CD14-positive monocyte (primary cell): Measurements from ENCODE around the gene SYNDIG1. TPM values are rescaled to one million over a fixed set of nuclear protein-coding genes. Genes with fewer than 3 reads are reported as not detected.

Experiments
- DNase-seq, 3 donors: peaks; one replicate each; pipeline ENCODE4 v3.0.0-alpha.2; 2011 to 2022
- H2AFZ ChIP-seq: 2 replicates; pipeline ENCODE4 v1.6.0; 2012; ENCODE audit warnings: mild to moderate bottlenecking, low read depth, low read length, inconsistent platforms; ENCODE audit not compliant: insufficient read depth, poor library complexity, severe bottlenecking
- H3K27ac ChIP-seq, 2 donors: 1 replicate in 1 of 2; 2 replicates in 1 of 2; pipeline ENCODE4 v1.5.1; 2012 to 2013; ENCODE audit warnings: low read length in 2 of 2, control low read depth in 1 of 2, inconsistent platforms in 1 of 2, low read depth in 1 of 2, mild to moderate bottlenecking in 1 of 2
- H3K27me3 ChIP-seq, 2 donors: one replicate each; pipeline versions ENCODE4 v1.6.0 to v1.6.1; 2011 to 2013; ENCODE audit warnings: low read length in 2 of 2; ENCODE audit not compliant: control insufficient read depth in 2 of 2, insufficient read depth in 2 of 2
- H3K36me3 ChIP-seq, 2 donors: replicated peaks in 1 of 2; 1 replicate in 1 of 2; 2 replicates in 1 of 2; pipeline versions ENCODE4 v1.5.1 to v1.6.1; 2012 to 2013; ENCODE audit warnings: low read length in 2 of 2, control low read depth in 1 of 2, inconsistent platforms in 1 of 2, mild to moderate bottlenecking in 1 of 2; ENCODE audit not compliant: insufficient read depth in 2 of 2, control insufficient read depth in 1 of 2
- H3K4me1 ChIP-seq, 2 donors: 1 replicate in 1 of 2; 2 replicates in 1 of 2; pipeline versions ENCODE4 v1.5.1 to v1.6.1; 2012 to 2013; ENCODE audit warnings: low read length in 2 of 2, control low read depth in 1 of 2, inconsistent platforms in 1 of 2, mild to moderate bottlenecking in 1 of 2, moderate library complexity in 1 of 2; ENCODE audit not compliant: insufficient read depth in 2 of 2, control insufficient read depth in 1 of 2
- H3K4me2 ChIP-seq: replicated peaks from 2 replicates; pipeline ENCODE3; 2012; ENCODE audit warnings: low read length, moderate library complexity, mild to moderate bottlenecking; ENCODE audit not compliant: poor library complexity, severe bottlenecking; ENCODE audit errors: extremely low read depth
- H3K4me3 ChIP-seq, 3 experiments: fragments of 200-600 bp in 1 of 3; sonication (generic) in 1 of 3; replicated peaks in 1 of 3; 1 replicate in 2 of 3; 2 replicates in 1 of 3; pipeline ENCODE4 v1.5.1; 2011 to 2013; ENCODE audit warnings: low read length in 3 of 3, mild to moderate bottlenecking in 3 of 3, control low read depth in 2 of 3, low read depth in 2 of 3, inconsistent platforms in 1 of 3, moderate library complexity in 1 of 3
- H3K79me2 ChIP-seq: 2 replicates; pipeline ENCODE4 v1.6.0; 2012; ENCODE audit warnings: mild to moderate bottlenecking, control low read depth, inconsistent platforms, low read length, moderate library complexity; ENCODE audit not compliant: insufficient read depth
- H3K9ac ChIP-seq: 2 replicates; pipeline ENCODE4 v1.6.0; 2017; ENCODE audit warnings: low read length, mild to moderate bottlenecking; ENCODE audit not compliant: insufficient read depth, poor library complexity, severe bottlenecking
- H3K9me3 ChIP-seq, 2 donors: replicated peaks in 1 of 2; 1 replicate in 1 of 2; 2 replicates in 1 of 2; pipeline versions ENCODE4 v1.5.1 to v1.6.1; 2012 to 2013; ENCODE audit warnings: low read length in 2 of 2, control low read depth in 1 of 2; ENCODE audit not compliant: control insufficient read depth in 1 of 2, insufficient read depth in 1 of 2
- H4K20me1 ChIP-seq: 2 replicates; pipeline ENCODE4 v1.6.0; 2012; ENCODE audit warnings: mild to moderate bottlenecking, low read length, control low read depth, moderate library complexity; ENCODE audit not compliant: insufficient read depth
- H3K27ac Mint-ChIP-seq, 7 donors: one replicate each; pipeline ENCODE4 v1.8.0; 2020; ENCODE audit warnings: mild to moderate bottlenecking in 7 of 7, mixed read lengths in 7 of 7, moderate library complexity in 6 of 7, inconsistent platforms in 2 of 7
- H3K27me3 Mint-ChIP-seq, 3 donors: one replicate each; pipeline ENCODE4 v1.8.0; 2021 to 2022; ENCODE audit warnings: low read depth in 3 of 3, mild to moderate bottlenecking in 3 of 3, mixed read lengths in 3 of 3, moderate library complexity in 3 of 3, inconsistent platforms in 1 of 3
- H3K36me3 Mint-ChIP-seq, 2 donors: one replicate each; pipeline ENCODE4 v1.8.0; 2020; ENCODE audit warnings: mixed read lengths in 2 of 2, inconsistent platforms in 1 of 2, mild to moderate bottlenecking in 1 of 2
- H3K4me1 Mint-ChIP-seq: one replicate; pipeline ENCODE4 v1.8.0; 2020; ENCODE audit warnings: mild to moderate bottlenecking, mixed read lengths
- H3K4me3 Mint-ChIP-seq, 2 donors: one replicate each; pipeline ENCODE4 v1.8.0; 2020; ENCODE audit warnings: mild to moderate bottlenecking in 2 of 2, mixed read lengths in 2 of 2, moderate library complexity in 1 of 2
- H3K9me3 Mint-ChIP-seq, 7 donors: one replicate each; pipeline ENCODE4 v1.8.0; 2020 to 2022; ENCODE audit warnings: mixed read lengths in 7 of 7, mild to moderate bottlenecking in 6 of 7, moderate library complexity in 6 of 7, inconsistent platforms in 2 of 7
- WGBS: methylation state at CpG from one replicate; pipeline ENCODE4 v1.1.5; 2013; ENCODE audit warnings: missing lambda C conversion rate; ENCODE audit not compliant: insufficient coverage; 5-methylcytosine and 5-hydroxymethylcytosine counted together
- intact Hi-C, 2 donors: fragments of 100-400 bp; cut with micrococcal nuclease; formaldehyde crosslinking; loops; one replicate each; pipeline versions ENCODE4 v1.15.0 to v1.15.1; 2023
- polyA plus RNA-seq, 3 donors: library from polyadenylated mRNA; depleted of rRNA in 1 of 3; unstranded in 2 of 3; stranded (reverse) in 1 of 3; fragments of 300-500 nt in 2 of 3; fragments of >200 nt in 1 of 3; fragmentation: Illumina TruSeq in 2 of 3; gene quantifications; 1 replicate in 2 of 3; 2 replicates in 1 of 3; pipeline ENCODE4 v1.2.3, GENCODE V29; 2012 to 2021
- TF ChIP-seq, protein P1 (sequence below): fragments of 200-600 bp; IDR thresholded peaks from one replicate; pipeline ENCODE4 v1.8.0; 2022; ENCODE audit warnings: antibody characterized with exemption, mild to moderate bottlenecking

Gene SYNDIG1
- polyA plus RNA-seq, 3 donors, result not detected

DNA sequence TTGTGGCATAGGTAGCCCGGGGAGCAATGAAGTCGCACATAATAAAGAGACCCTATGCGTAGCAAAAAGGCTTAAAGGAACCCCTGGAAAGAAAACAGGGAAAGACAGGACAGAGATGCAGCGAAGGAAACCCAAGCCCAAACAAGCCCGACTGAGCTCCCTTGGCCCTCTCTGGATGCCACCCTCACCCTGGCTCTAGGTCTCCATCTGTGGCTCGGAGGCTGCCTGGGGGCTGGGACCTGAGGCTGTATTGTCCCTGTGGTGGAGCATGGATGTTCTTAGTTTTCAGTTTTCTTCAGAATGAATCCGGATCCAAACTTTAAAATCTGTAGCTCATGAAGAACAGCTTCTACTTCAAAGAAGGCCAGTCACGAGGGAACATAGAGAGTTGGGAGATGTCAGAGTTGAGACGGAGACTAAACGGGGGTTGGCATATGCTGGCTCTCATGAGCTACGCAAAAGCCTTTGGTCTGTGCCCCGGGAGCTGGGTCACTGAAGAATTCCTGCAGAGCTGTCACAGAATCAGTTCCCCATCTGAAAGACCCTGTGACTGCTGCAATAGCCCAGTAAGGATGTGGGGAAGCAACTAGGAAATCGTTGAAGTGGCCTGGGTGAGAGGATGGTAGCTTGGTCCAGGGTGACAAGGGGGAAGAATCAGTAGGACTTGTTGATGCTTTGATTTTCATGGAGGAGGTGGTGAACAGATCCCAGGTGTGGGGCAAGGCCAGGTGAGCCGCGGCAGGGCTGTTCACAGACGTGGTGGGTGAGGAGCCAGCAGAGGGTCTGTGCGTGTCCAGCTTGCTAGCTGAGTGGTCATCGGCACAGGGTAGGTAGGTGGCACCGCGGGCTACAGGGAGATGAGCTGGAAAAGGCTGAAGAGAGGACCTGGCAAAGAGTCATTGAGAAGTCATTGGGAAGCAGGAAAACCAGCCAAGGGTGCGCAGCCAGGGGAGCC, 35.2 kb downstream of the SYNDIG1 start:
- TF ChIP-seq, protein P1, sequence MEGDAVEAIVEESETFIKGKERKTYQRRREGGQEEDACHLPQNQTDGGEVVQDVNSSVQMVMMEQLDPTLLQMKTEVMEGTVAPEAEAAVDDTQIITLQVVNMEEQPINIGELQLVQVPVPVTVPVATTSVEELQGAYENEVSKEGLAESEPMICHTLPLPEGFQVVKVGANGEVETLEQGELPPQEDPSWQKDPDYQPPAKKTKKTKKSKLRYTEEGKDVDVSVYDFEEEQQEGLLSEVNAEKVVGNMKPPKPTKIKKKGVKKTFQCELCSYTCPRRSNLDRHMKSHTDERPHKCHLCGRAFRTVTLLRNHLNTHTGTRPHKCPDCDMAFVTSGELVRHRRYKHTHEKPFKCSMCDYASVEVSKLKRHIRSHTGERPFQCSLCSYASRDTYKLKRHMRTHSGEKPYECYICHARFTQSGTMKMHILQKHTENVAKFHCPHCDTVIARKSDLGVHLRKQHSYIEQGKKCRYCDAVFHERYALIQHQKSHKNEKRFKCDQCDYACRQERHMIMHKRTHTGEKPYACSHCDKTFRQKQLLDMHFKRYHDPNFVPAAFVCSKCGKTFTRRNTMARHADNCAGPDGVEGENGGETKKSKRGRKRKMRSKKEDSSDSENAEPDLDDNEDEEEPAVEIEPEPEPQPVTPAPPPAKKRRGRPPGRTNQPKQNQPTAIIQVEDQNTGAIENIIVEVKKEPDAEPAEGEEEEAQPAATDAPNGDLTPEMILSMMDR, result no peak
- no peaks in the 10 kb centered on the region for H3K27me3 ChIP-seq
- H3K9me3 Mint-ChIP-seq, result no peaks in the 10 kb centered on the region
- intact Hi-C loops, result no loop called here
- H3K4me1 ChIP-seq, result no peaks in the 10 kb centered on the region
- no peaks in the 10 kb centered on the region for H3K36me3 ChIP-seq
- H3K9me3 ChIP-seq, result no peaks in the 10 kb centered on the region
- no peak overlapping the region for H3K27ac Mint-ChIP-seq
- H3K4me1 Mint-ChIP-seq, result no peaks in the 10 kb centered on the region
- no peak for DNase-seq
- H3K9ac ChIP-seq, result no peak overlapping the region
- no peak overlapping the region for H3K4me2 ChIP-seq
- no peaks in the 10 kb centered on the region for H4K20me1 ChIP-seq
- peaks cover 0 to 5% (median 3%) of the 10 kb centered on the region in 3 donors for H3K27me3 Mint-ChIP-seq
- H3K27ac ChIP-seq, result no peak overlapping the region
- no peaks in the 10 kb centered on the region for H3K36me3 Mint-ChIP-seq
- H3K79me2 ChIP-seq, result no peaks in the 10 kb centered on the region
- WGBS, result 86% methylated on average over 19 of the region's 21 CpGs
- no peak overlapping the region for H3K4me3 Mint-ChIP-seq
- H3K4me3 ChIP-seq, result no peak overlapping the region
- no peak overlapping the region for H2AFZ ChIP-seq

DNA sequence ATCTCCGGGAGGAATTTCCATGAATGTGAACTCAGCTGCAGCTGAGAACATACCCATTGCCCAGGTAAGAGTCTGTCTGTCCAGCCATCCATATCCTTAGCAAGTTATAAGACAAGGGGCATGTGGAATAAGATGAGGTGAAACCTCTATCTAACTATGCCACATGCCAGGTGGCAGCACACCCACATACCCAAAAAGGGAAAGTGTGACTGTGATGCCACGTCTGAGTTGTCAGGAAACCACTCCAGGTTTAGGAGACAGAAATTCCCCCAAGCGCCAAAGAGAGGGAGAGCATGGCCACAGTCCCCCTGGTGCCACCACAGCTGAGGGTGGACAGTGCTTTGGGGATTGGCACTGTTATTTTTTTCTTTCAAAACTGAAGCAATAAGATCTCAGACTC, 36.7 kb downstream of the SYNDIG1 start:
- H3K4me1 ChIP-seq, result no peaks in the 10 kb centered on the region
- H3K27ac ChIP-seq, result no peak overlapping the region
- no peak overlapping the region for H3K9ac ChIP-seq
- no peak overlapping the region for H2AFZ ChIP-seq
- intact Hi-C loops, result no loop called here
- H3K4me3 ChIP-seq, result no peak overlapping the region
- H4K20me1 ChIP-seq, result no peaks in the 10 kb centered on the region
- TF ChIP-seq, protein P1, result no peak
- no peak for DNase-seq
- no peak overlapping the region for H3K4me2 ChIP-seq
- Mint-ChIP-seq H3K27ac (no peak overlapping the region), H3K4me1 (no peaks in the 10 kb centered on the region), H3K9me3 (no peaks in the 10 kb centered on the region), H3K27me3 (peaks cover 0 to 5% (median 3%) of the 10 kb centered on the region in 3 donors), H3K36me3 (no peaks in the 10 kb centered on the region), H3K4me3 (no peak overlapping the region)
- H3K79me2 ChIP-seq, result no peaks in the 10 kb centered on the region
- no CpG with 5 or more reads among the region's 3 CpGs for WGBS
- H3K9me3 ChIP-seq, result no peaks in the 10 kb centered on the region
- H3K27me3 ChIP-seq, result no peaks in the 10 kb centered on the region
- H3K36me3 ChIP-seq, result no peaks in the 10 kb centered on the region
